Central memory CD4-positive, alpha-beta T cell (primary cell): Measurements from ENCODE around the gene CLSTN2.

Source experiments
- DNase-seq: peaks from one replicate; pipeline ENCODE4 v3.0.0; 2022

CLSTN2 gene

GRCh38 chr3:140349938-140350337, 415.0 kb downstream of the CLSTN2 start:
- no peak for DNase-seq

- no peak for DNase-seq
Measured at GRCh38 chr3:140351466-140351865, 416.5 kb downstream of the CLSTN2 start.

GRCh38 chr3:140355481-140355880, 420.5 kb downstream of the CLSTN2 start:
- DNase-seq, result no peak

- DNase-seq, result no peak
Measured at GRCh38 chr3:140358686-140359085, 423.7 kb downstream of the CLSTN2 start.

DNA sequence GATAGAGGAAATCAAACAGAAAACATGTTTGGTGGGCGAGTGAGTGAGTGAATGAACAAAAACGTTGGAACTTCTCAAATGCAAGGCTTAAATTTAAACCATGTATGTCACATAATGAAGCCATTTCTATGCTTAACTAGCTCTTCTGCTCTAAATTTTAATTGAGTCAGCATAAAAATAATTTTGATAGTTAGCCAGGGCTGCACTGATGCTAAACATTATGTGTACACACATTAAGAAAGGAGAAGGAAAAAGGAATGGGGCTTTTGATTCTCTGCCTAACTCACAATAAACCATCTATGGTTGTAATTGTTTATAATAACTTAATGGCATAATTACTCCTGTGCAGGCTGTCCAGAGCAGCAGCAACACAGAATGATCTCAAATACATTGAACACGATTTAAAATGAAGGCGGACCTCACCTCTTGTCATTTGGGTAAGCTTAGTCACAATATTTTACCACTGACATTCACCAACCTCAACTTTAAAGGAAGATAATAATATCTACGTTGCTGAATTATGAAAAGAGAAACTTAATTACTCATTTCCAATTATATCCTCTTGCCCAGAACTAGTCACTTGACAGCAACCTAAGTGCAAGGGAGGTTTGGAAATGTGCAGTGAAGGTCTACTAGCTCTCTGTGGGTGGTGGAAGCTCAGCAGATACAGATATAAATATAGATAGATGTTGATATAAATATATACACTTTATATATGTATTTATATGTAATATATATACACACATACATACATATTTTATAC, 424.4 kb downstream of the CLSTN2 start:
- DNase-seq, result no peak

GRCh38 chr3:140360332-140360731, 425.3 kb downstream of the CLSTN2 start:
- DNase-seq, result no peak

- DNase-seq, result no peak
Measured at GRCh38 chr3:140363801-140364200, 428.8 kb downstream of the CLSTN2 start.

- DNase-seq, result no peak
Measured at GRCh38 chr3:140365872-140366697, 431.1 kb downstream of the CLSTN2 start.

GRCh38 chr3:140368223-140368811, 433.3 kb downstream of the CLSTN2 start:
- no peak for DNase-seq

- DNase-seq, result no peak
Measured at GRCh38 chr3:140370686-140371085, 435.7 kb downstream of the CLSTN2 start.

GRCh38 chr3:140373234-140373633, 438.2 kb downstream of the CLSTN2 start:
- DNase-seq, result no peak

- no peak for DNase-seq
Measured at GRCh38 chr3:140375002-140375401, 440.0 kb downstream of the CLSTN2 start.

DNA sequence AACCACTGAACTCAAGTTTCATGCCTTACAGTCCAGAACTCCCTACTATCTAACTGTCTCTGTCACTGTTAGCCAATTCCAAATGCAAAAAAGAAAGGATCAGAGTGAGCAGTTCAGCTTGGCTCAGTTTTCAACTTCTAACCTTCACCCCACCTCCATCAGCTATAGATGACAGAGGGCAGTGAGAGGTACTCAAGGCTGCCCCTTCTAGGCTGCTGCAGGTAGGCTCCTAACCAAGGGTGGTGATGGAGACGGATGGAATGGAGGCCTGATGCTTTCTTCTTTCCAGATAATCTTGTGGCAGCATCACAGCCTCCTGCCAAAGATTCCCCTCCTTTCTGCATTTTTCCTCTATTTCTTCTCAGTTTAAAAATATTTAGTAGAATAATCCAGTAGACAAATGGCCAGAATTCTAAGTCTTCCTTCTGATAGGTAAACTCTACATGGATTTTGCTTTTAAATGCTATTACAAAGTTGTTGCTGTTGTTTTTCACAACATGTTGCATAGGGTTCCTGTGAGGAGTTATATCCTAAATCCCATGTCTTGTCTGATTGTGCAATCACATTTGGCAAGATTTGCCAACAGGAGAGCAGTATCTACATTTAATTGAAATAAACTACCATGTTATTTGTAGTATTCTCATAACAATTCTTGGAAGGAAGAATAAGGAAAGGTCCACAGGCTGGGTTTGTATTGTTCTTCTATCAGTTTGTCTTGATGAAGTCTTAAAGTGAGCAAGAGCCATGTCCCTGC, 441.3 kb downstream of the CLSTN2 start:
- no peak for DNase-seq

GRCh38 chr3:140377644-140378043, 442.7 kb downstream of the CLSTN2 start:
- DNase-seq, result no peak

DNA sequence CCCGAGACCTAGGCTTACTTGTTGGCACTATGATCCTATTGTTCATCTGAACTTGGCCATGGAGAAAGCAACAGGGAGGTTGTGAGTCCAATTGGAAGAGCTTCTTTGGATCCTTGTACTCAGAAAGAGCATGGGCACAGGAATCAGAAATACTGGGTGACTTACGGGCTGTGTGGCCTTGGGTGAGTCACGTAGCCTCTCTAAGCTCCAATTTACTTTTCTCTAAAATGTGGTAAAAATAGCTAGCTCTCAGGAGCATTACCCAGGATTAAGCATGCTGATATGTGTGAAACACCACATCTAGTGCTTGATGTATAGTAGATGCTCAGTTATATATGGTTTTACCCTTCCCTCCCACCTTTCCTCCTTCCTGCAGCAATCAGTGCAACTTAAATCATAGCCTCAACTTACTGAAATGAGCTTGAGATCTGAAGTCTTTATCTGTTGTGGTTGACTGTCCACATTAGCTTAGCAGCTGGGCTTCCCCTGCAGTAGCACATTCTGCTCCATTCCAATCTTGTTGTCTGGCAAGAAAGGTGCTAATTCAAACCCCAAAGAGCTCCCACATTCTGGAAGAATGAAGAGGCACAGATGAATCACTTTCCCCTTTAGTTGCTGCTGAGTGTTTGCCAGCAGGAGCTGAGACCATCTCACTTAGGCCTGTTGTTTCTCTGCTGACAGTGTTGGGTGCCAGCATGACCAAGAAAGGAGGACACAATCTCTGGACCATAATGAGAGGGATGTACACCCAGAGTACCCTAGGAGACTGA, 443.8 kb downstream of the CLSTN2 start:
- no peak for DNase-seq

GRCh38 chr3:140384028-140384771, 449.2 kb downstream of the CLSTN2 start:
- no peak for DNase-seq

- DNase-seq, result no peak
Measured at GRCh38 chr3:140384876-140385275, 449.9 kb downstream of the CLSTN2 start.

- no peak for DNase-seq
Measured at GRCh38 chr3:140386357-140387100, 451.5 kb downstream of the CLSTN2 start.

DNA sequence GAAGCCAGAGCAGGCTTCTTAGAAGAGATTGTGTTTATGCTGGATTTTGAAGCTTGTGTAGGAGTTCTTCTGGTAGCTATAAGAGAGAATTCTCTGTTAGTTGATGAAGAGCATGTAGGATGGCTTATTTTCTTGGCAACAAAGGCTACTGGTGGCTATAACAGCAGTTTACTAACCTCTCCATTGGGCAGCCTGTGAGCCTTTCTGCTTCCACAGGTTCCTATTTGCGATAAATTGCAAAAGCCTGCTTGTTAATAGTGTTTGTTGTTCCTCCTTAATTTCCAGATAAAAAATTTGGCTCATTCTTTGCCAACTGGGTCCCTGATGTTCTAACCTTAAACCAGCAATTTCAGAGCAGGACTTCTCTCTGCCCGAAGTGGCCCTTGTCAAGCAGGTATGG, 452.3 kb downstream of the CLSTN2 start:
- DNase-seq, result no peak

- no peak for DNase-seq
Measured at GRCh38 chr3:140388202-140388922, 453.4 kb downstream of the CLSTN2 start.
